Liver (tissue), 9 donors: ENCODE data around the gene SSNA1. TPM values are rescaled to one million over a fixed set of nuclear protein-coding genes. Genes with fewer than 3 reads are reported as not detected.
A peak's percentile ranks its signal among the peaks of the same experiment; 100 is the strongest.

Experiments used
- DNase-seq: peaks from one replicate; pipeline ENCODE4 v3.0.0-alpha.2; 2017; ENCODE audit warnings: low spot score
- H3K27ac ChIP-seq, 2 donors: one replicate each; pipeline ENCODE4 v1.7.0; 2013; ENCODE audit warnings: inconsistent platforms in 2 of 2, low read length in 2 of 2, control low read depth in 1 of 2, low read depth in 1 of 2, mild to moderate bottlenecking in 1 of 2
- H3K27me3 ChIP-seq, 4 donors: one replicate each; pipeline versions ENCODE4 v1.6.1 to v1.7.0; 2013; ENCODE audit warnings: low read length in 3 of 4, inconsistent platforms in 1 of 4, mild to moderate bottlenecking in 1 of 4, moderate library complexity in 1 of 4; ENCODE audit not compliant: control insufficient read depth in 4 of 4, insufficient read depth in 4 of 4
- H3K36me3 ChIP-seq, 4 donors: one replicate each; pipeline versions ENCODE4 v1.6.1 to v1.7.0; 2013; ENCODE audit warnings: low read length in 3 of 4, mild to moderate bottlenecking in 3 of 4, low read depth in 1 of 4, moderate library complexity in 1 of 4; ENCODE audit not compliant: control insufficient read depth in 4 of 4, insufficient read depth in 3 of 4
- H3K4me1 ChIP-seq, 4 donors: one replicate each; pipeline versions ENCODE4 v1.6.1 to v1.7.0; 2013; ENCODE audit warnings: low read length in 3 of 4, mild to moderate bottlenecking in 3 of 4, moderate library complexity in 1 of 4; ENCODE audit not compliant: control insufficient read depth in 4 of 4, insufficient read depth in 4 of 4
- H3K4me3 ChIP-seq, 3 donors: one replicate each; pipeline versions ENCODE4 v1.6.1 to v1.7.0; 2013; ENCODE audit warnings: low read length in 3 of 3, control low read depth in 1 of 3, low read depth in 1 of 3, mild to moderate bottlenecking in 1 of 3
- H3K9ac ChIP-seq, 2 donors: one replicate each; pipeline ENCODE4 v1.7.0; 2013; ENCODE audit warnings: low read length in 2 of 2, mild to moderate bottlenecking in 2 of 2, moderate library complexity in 2 of 2, control low read depth in 1 of 2, low read depth in 1 of 2
- H3K9me3 ChIP-seq, 4 donors: one replicate each; pipeline versions ENCODE4 v1.6.1 to v1.7.0; 2013; ENCODE audit warnings: low read length in 3 of 4; ENCODE audit not compliant: control insufficient read depth in 4 of 4
- EGR1 ChIP-seq, 2 donors: IDR thresholded peaks; 2 replicates each; pipeline ENCODE4 v1.6.1; 2016 to 2018; ENCODE audit warnings: antibody characterized with exemption in 2 of 2, low read depth in 2 of 2
- FOXA1 ChIP-seq: IDR thresholded peaks from 2 replicates; pipeline ENCODE4 v1.6.1; 2016; ENCODE audit warnings: antibody characterized with exemption
- FOXA2 ChIP-seq: IDR thresholded peaks from 2 replicates; pipeline ENCODE4 v1.6.1; 2016; ENCODE audit warnings: antibody characterized with exemption
- GABPA ChIP-seq, 2 donors: IDR thresholded peaks in 1 of 2; conservative IDR thresholded peaks in 1 of 2; 2 replicates each; pipeline ENCODE4 v1.6.1; 2016; ENCODE audit warnings: antibody characterized with exemption in 2 of 2, mild to moderate bottlenecking in 1 of 2, moderate library complexity in 1 of 2
- JUND ChIP-seq, 2 donors: IDR thresholded peaks; 2 replicates each; pipeline ENCODE4 v1.6.1; 2016; ENCODE audit warnings: antibody characterized with exemption in 2 of 2
- RAD21 ChIP-seq, 2 donors: IDR thresholded peaks; 2 replicates each; pipeline ENCODE4 v1.6.1; 2016; ENCODE audit warnings: antibody characterized with exemption in 2 of 2, mild to moderate bottlenecking in 2 of 2
- SP1 ChIP-seq: IDR thresholded peaks from 2 replicates; pipeline ENCODE4 v1.6.1; 2018; ENCODE audit warnings: antibody characterized with exemption, mild to moderate bottlenecking
- YY1 ChIP-seq: IDR thresholded peaks from 2 replicates; pipeline ENCODE4 v1.6.1; 2016; ENCODE audit warnings: antibody characterized with exemption, mild to moderate bottlenecking
- WGBS: extraction: QIAGEN DNeasy Blood & Tissue Kit; methylation state at CpG from one replicate; pipeline ENCODE4 v1.1.7; 2013; 5-methylcytosine and 5-hydroxymethylcytosine counted together
- polyA plus RNA-seq, 2 donors: library from polyadenylated mRNA; stranded (reverse) in 1 of 2; unstranded in 1 of 2; fragments of 200-250 nt in 1 of 2; fragments of >200 nt in 1 of 2; fragmentation: Nextera tagmentation in 1 of 2; extraction: Ambion mirVana in 1 of 2; gene quantifications; one replicate each; pipeline versions ENCODE4 v1.2.1 to v1.2.3, GENCODE V29; 2013 to 2015
- total RNA-seq, 2 donors: library from RNA; depleted of rRNA; stranded (reverse); fragments of >200 nt; gene quantifications; one replicate each; pipeline ENCODE4 v1.2.3, GENCODE V29; 2014
- TF ChIP-seq, protein P1 (sequence below): fragments of 150-350 bp; IDR thresholded peaks from 2 replicates; pipeline ENCODE4 v1.5.1; 2017; ENCODE audit warnings: improper control_type of control experiment, low read depth, low read length; ENCODE audit not compliant: missing input control
- TF ChIP-seq, protein P2 (sequence below): IDR thresholded peaks from 2 replicates; pipeline ENCODE4 v1.6.1; 2016; ENCODE audit warnings: antibody characterized with exemption
- TF ChIP-seq, protein P3 (sequence below): IDR thresholded peaks from 2 replicates; pipeline ENCODE4 v1.6.1; 2016; ENCODE audit warnings: antibody characterized with exemption, mild to moderate bottlenecking
- donor health status: healthy.
- donor health status: healthy.
- donor health status: healthy.
- donor health status: healthy.
- donor health status: healthy.

SSNA1 gene, protein sequence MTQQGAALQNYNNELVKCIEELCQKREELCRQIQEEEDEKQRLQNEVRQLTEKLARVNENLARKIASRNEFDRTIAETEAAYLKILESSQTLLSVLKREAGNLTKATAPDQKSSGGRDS
- total RNA-seq: 10 to 100 TPM; 29.8 to 37.5 TPM
- 10 to 100 TPM; 43.1 to 44.2 TPM for polyA plus RNA-seq

DNA sequence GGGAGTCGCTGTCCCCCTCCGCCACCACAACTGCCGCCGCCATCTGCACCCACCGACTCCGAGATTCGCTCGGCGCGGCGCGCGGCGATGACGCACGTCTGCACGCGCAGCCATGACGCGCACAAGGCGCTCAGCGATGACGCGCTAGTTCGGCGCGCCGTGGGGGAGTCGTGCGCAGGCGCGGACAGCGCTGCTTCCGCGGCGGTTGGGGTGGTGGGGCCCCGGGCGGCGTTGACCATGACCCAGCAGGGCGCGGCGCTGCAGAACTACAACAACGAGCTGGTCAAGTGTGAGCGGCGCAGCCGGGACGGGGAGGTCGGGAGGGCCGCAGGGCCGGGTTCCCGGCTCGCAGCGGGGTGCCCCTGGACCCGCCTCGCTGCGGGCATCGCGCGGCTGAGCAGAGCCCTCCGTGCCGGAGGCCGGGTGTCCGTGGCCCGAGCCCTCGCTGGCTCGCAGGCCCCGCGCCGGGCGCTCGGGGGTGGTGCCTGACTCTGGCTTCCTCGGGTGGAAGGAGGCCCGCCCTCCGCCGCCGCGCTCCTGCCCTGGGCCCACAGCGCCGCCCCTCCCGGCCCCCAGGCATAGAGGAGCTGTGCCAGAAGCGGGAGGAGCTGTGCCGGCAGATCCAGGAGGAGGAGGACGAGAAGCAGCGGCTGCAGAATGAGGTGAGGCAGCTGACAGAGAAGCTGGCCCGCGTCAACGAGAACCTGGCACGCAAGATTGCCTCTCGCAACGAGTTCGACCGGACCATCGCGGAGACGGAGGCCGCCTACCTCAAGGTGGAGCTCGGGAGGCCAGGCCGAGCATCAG, at the start of gene SSNA1, which contains the start of gene ANAPC2:
SSNA1 (plus strand) TSS at position 187 of the 807 bp plus-strand sequence; CDS start at position 238, 51 bp downstream.
ANAPC2 (minus strand) TSS at position 71 of the 807 bp plus-strand sequence; CDS start at position 43, 28 bp downstream.
- peaks cover 19 to 50% (median 40%) of the 10 kb centered on the region in 4 donors for H3K4me1 ChIP-seq
- WGBS: under 1% methylated on average over 98 of the region's 98 CpGs
- no peaks in the 10 kb centered on the region for H3K9me3 ChIP-seq
- H3K4me3 ChIP-seq: peak within 1 kb of the TSS; percentile 74 to 92 (median 86)
- H3K27ac ChIP-seq: peak within 1 kb of the TSS; percentile 90 to 92
- peaks cover 6 to 38% (median 7%) of the 10 kb centered on the region in 4 donors for H3K36me3 ChIP-seq
- H3K9ac ChIP-seq: peak within 1 kb of the TSS; percentile 64 to 76
- TF ChIP-seq GABPA (IDR thresholded peaks at IDR 0.05 in 1 of 2, conservative IDR thresholded peaks at IDR 0.05 in 1 of 2) (peak in 1 of 2 donors; percentile 87), SP1 (peak; percentile 22), RAD21 (IDR thresholded peaks at IDR 0.05) (peak in 1 of 2 donors; percentile 55), EGR1 (IDR thresholded peaks at IDR 0.05; ENCODE audit: low read depth in 2 of 2) (no peak), JUND (IDR thresholded peaks at IDR 0.05) (no peak)
- TF ChIP-seq, protein P1, sequence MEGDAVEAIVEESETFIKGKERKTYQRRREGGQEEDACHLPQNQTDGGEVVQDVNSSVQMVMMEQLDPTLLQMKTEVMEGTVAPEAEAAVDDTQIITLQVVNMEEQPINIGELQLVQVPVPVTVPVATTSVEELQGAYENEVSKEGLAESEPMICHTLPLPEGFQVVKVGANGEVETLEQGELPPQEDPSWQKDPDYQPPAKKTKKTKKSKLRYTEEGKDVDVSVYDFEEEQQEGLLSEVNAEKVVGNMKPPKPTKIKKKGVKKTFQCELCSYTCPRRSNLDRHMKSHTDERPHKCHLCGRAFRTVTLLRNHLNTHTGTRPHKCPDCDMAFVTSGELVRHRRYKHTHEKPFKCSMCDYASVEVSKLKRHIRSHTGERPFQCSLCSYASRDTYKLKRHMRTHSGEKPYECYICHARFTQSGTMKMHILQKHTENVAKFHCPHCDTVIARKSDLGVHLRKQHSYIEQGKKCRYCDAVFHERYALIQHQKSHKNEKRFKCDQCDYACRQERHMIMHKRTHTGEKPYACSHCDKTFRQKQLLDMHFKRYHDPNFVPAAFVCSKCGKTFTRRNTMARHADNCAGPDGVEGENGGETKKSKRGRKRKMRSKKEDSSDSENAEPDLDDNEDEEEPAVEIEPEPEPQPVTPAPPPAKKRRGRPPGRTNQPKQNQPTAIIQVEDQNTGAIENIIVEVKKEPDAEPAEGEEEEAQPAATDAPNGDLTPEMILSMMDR: peak; percentile 12
- DNase-seq: peak; percentile 95
- no peaks in the 10 kb centered on the region for H3K27me3 ChIP-seq

DNA sequence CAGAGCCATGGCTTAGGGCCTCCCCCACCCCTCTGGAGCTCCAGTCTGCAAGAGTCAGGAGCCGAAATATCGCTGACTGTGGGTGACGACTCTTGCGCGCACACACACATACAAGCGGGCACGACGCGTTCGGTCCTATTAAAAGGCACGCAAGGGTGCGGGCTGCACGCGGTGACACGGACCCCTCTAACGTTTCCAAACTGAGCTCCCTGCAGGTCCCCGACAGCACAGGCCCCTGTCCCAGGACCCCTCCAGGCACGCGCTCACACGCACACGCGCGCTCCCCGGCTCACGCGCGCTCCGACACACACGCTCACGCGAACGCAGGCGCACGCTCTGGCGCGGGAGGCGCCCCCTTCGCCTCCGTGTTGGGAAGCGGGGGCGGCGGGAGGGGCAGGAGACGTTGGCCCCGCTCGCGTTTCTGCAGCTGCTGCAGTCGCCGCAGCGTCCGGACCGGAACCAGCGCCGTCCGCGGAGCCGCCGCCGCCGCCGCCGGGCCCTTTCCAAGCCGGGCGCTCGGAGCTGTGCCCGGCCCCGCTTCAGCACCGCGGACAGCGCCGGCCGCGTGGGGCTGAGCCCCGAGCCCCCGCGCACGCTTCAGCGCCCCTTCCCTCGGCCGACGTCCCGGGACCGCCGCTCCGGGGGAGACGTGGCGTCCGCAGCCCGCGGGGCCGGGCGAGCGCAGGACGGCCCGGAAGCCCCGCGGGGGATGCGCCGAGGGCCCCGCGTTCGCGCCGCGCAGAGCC, 49.6 kb upstream of the SSNA1 start, which contains the start of gene GRIN1:
GRIN1 (plus strand) TSS at position 433 of the 746 bp plus-strand sequence. CDS start 333 bp downstream, outside the sequence.
- no peaks in the 10 kb centered on the region for H3K4me1 ChIP-seq
- DNase-seq: no peak
- H3K27me3 ChIP-seq: peaks cover 6 to 17% (median 11%) of the 10 kb centered on the region in 4 donors
- no peaks in the 10 kb centered on the region for H3K9me3 ChIP-seq
- WGBS: 11% methylated on average over 104 of the region's 104 CpGs
- H3K27ac ChIP-seq: no peak within 1 kb of the TSS
- H3K9ac ChIP-seq: no peak within 1 kb of the TSS
- TF ChIP-seq FOXA1 (no peak), EGR1 (IDR thresholded peaks at IDR 0.05; ENCODE audit: low read depth in 2 of 2) (no peak), YY1 (no peak), FOXA2 (no peak), RAD21 (IDR thresholded peaks at IDR 0.05) (no peak)
- TF ChIP-seq, protein P2, sequence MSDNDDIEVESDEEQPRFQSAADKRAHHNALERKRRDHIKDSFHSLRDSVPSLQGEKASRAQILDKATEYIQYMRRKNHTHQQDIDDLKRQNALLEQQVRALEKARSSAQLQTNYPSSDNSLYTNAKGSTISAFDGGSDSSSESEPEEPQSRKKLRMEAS: no peak
- TF ChIP-seq, protein P1: no peak
- TF ChIP-seq, protein P3, sequence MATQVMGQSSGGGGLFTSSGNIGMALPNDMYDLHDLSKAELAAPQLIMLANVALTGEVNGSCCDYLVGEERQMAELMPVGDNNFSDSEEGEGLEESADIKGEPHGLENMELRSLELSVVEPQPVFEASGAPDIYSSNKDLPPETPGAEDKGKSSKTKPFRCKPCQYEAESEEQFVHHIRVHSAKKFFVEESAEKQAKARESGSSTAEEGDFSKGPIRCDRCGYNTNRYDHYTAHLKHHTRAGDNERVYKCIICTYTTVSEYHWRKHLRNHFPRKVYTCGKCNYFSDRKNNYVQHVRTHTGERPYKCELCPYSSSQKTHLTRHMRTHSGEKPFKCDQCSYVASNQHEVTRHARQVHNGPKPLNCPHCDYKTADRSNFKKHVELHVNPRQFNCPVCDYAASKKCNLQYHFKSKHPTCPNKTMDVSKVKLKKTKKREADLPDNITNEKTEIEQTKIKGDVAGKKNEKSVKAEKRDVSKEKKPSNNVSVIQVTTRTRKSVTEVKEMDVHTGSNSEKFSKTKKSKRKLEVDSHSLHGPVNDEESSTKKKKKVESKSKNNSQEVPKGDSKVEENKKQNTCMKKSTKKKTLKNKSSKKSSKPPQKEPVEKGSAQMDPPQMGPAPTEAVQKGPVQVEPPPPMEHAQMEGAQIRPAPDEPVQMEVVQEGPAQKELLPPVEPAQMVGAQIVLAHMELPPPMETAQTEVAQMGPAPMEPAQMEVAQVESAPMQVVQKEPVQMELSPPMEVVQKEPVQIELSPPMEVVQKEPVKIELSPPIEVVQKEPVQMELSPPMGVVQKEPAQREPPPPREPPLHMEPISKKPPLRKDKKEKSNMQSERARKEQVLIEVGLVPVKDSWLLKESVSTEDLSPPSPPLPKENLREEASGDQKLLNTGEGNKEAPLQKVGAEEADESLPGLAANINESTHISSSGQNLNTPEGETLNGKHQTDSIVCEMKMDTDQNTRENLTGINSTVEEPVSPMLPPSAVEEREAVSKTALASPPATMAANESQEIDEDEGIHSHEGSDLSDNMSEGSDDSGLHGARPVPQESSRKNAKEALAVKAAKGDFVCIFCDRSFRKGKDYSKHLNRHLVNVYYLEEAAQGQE: peak; percentile 95
- H3K36me3 ChIP-seq: no peaks in the 10 kb centered on the region
- no peak within 1 kb of the TSS for H3K4me3 ChIP-seq
